GM12874 (cell line): ENCODE measurements around the gene EGR1.

Source experiments
- CTCF ChIP-seq: IDR thresholded peaks from 2 replicates; pipeline ENCODE4 v1.5.1; 2011; ENCODE audit warnings: low read depth, mild to moderate bottlenecking, control low read depth, low read length, moderate library complexity; ENCODE audit not compliant: insufficient read depth

The EGR1 gene

GRCh38 chr5:138468133-138468965, 3.1 kb downstream of the EGR1 start:
- TF ChIP-seq CTCF: no peak

GRCh38 chr5:138468966-138469539, 3.8 kb downstream of the EGR1 start:
- TF ChIP-seq CTCF: no peak

GRCh38 chr5:138469540-138470321, 4.5 kb downstream of the EGR1 start:
- no peak for TF ChIP-seq CTCF

- TF ChIP-seq CTCF: no peak
Observed at GRCh38 chr5:138470322-138471051, 5.2 kb downstream of the EGR1 start.

GRCh38 chr5:138471052-138471361, 5.7 kb downstream of the EGR1 start:
- no peak for TF ChIP-seq CTCF

- TF ChIP-seq CTCF: no peak
Observed at GRCh38 chr5:138472353-138472752, 7.1 kb downstream of the EGR1 start.

GRCh38 chr5:138476918-138477317, 11.6 kb downstream of the EGR1 start:
- TF ChIP-seq CTCF: no peak
